CD8-positive, alpha-beta memory T cell (primary cell): ENCODE measurements around the gene STIP1. TPM values are rescaled to one million over a fixed set of nuclear protein-coding genes. Genes with fewer than 3 reads are reported as not detected.

Experiments used
- CTCF ChIA-PET: fragments of 350-600 bp; sonication (Branson Sonifier 250); formaldehyde crosslinking; loops from one replicate; lab custom pipeline; 2021; ENCODE audit warnings: antibody characterized with exemption; lab: Charles Lee
- POLR2A ChIA-PET: fragments of 350-600 bp; sonication (Branson Sonifier 250); formaldehyde crosslinking; loops from one replicate; lab custom pipeline; 2021; ENCODE audit warnings: antibody characterized with exemption; lab: Charles Lee
- DNase-seq, 5 donors: peaks; one replicate each; pipeline versions ENCODE4 v3.0.0 to v3.0.0-alpha.2; 2020 to 2022; ENCODE audit warnings: mixed read lengths in 1 of 5
- H3K27ac ChIP-seq: one replicate; pipeline ENCODE4 v1.7.0; 2013; ENCODE audit warnings: low read depth, mild to moderate bottlenecking, low read length, moderate library complexity
- H3K27me3 ChIP-seq: 2 replicates; pipeline ENCODE4 v1.7.0; 2013; ENCODE audit warnings: low read length, mild to moderate bottlenecking; ENCODE audit not compliant: insufficient read depth, poor library complexity, severe bottlenecking
- H3K36me3 ChIP-seq: 2 replicates; pipeline ENCODE4 v1.7.0; 2013; ENCODE audit warnings: mild to moderate bottlenecking, low read length, moderate library complexity; ENCODE audit not compliant: insufficient read depth
- H3K4me1 ChIP-seq: 2 replicates; pipeline ENCODE4 v1.7.0; 2013; ENCODE audit warnings: mild to moderate bottlenecking, low read length, moderate library complexity; ENCODE audit not compliant: insufficient read depth
- H3K4me3 ChIP-seq: 2 replicates; pipeline ENCODE4 v1.7.0; 2013; ENCODE audit warnings: mild to moderate bottlenecking, low read length
- H3K9me3 ChIP-seq: 2 replicates; pipeline ENCODE4 v1.7.0; 2013; ENCODE audit warnings: mild to moderate bottlenecking, low read length
- H3K27ac Mint-ChIP-seq, 8 donors: one replicate each; pipeline ENCODE4 v1.8.0; 2020 to 2021; ENCODE audit warnings: mixed read lengths in 8 of 8, mild to moderate bottlenecking in 6 of 8, inconsistent platforms in 3 of 8, moderate library complexity in 3 of 8
- H3K27me3 Mint-ChIP-seq, 2 donors: one replicate each; pipeline ENCODE4 v1.8.0; 2020 to 2021; ENCODE audit warnings: mixed read lengths in 2 of 2, mild to moderate bottlenecking in 1 of 2, moderate library complexity in 1 of 2
- H3K36me3 Mint-ChIP-seq, 3 donors: one replicate each; pipeline ENCODE4 v1.8.0; 2020 to 2021; ENCODE audit warnings: mixed read lengths in 3 of 3, inconsistent platforms in 1 of 3, mild to moderate bottlenecking in 1 of 3
- H3K4me1 Mint-ChIP-seq, 3 donors: one replicate each; pipeline ENCODE4 v1.8.0; 2020 to 2021; ENCODE audit warnings: mixed read lengths in 3 of 3, inconsistent platforms in 1 of 3, mild to moderate bottlenecking in 1 of 3
- H3K4me3 Mint-ChIP-seq, 7 donors: one replicate each; pipeline ENCODE4 v1.8.0; 2020 to 2021; ENCODE audit warnings: mixed read lengths in 7 of 7, mild to moderate bottlenecking in 6 of 7, moderate library complexity in 4 of 7, inconsistent platforms in 2 of 7
- H3K9me3 Mint-ChIP-seq, 5 donors: one replicate each; pipeline ENCODE4 v1.8.0; 2020 to 2022; ENCODE audit warnings: mixed read lengths in 5 of 5, mild to moderate bottlenecking in 3 of 5, moderate library complexity in 2 of 5, inconsistent platforms in 1 of 5
- polyA plus RNA-seq: library from polyadenylated mRNA; unstranded; fragments of 300-500 nt; fragmentation: Illumina TruSeq; gene quantifications from one replicate; pipeline ENCODE4 v1.2.3, GENCODE V29; 2021
- total RNA-seq, 2 experiments: library from RNA; stranded (reverse); gene quantifications; one replicate each; pipeline ENCODE4 v1.2.3, GENCODE V29; 2021

The STIP1 gene
- total and polyA plus RNA-seq, 3 experiments from 2014 or later = 108 to 461 (median 457) TPM

- ChIA-PET POLR2A (interaction anchor here (0.5 to 6.2 kb wide), 13 partner anchors 9 to 76 kb away, joined by 3 to 69 read pairs (median 7); partner anchors contain the start of genes FERMT3, FKBP2, GPR137 and PPP1R14B), CTCF (interaction anchor here (0.8 to 12.0 kb wide), 13 partner anchors 9 to 78 kb away, joined by 3 to 143 read pairs (median 5); partner anchors contain the start of genes BAD, CATSPERZ, FERMT3 and STIP1)
- H3K27ac ChIP-seq = peak overlapping the region; percentile 88
- H3K9me3 Mint-ChIP-seq = no peaks in the 10 kb centered on the region
- peaks cover 42% of the 10 kb centered on the region for H3K4me1 ChIP-seq
- H3K4me3 ChIP-seq = peak overlapping the region; percentile 90
- H3K27me3 ChIP-seq = no peaks in the 10 kb centered on the region
- H3K36me3 Mint-ChIP-seq = peaks cover 0 to 18% (median 0%) of the 10 kb centered on the region in 3 donors
- H3K27me3 Mint-ChIP-seq = no peaks in the 10 kb centered on the region
- peak overlapping the region; percentile 90 to 94 (median 92) for H3K4me3 Mint-ChIP-seq
- peaks cover 32 to 56% (median 36%) of the 10 kb centered on the region in 3 donors for H3K4me1 Mint-ChIP-seq
- H3K27ac Mint-ChIP-seq = peak overlapping the region; percentile 79 to 96 (median 89)
- H3K9me3 ChIP-seq = no peaks in the 10 kb centered on the region
- H3K36me3 ChIP-seq = peaks cover 5% of the 10 kb centered on the region
- peak; percentile 56 to 78 (median 62) for DNase-seq
Observed at GRCh38 chr11:64226507-64227051, 40.6 kb downstream of the STIP1 start.

- ChIA-PET POLR2A (interaction anchor here (1.9 to 6.2 kb wide), 4 partner anchors 13 to 76 kb away, joined by 8 to 69 read pairs (median 10); partner anchors contain the start of genes FERMT3, FKBP2 and PPP1R14B), CTCF (interaction anchor here (1.2 to 12.0 kb wide), 8 partner anchors 9 to 77 kb away, joined by 4 to 143 read pairs (median 6); partner anchors contain the start of genes BAD, CATSPERZ and FERMT3)
- DNase-seq = no peak
- peak overlapping the region; percentile 90 to 94 (median 92) for H3K4me3 Mint-ChIP-seq
- H3K9me3 ChIP-seq = no peaks in the 10 kb centered on the region
- H3K9me3 Mint-ChIP-seq = no peaks in the 10 kb centered on the region
- peak overlapping the region; percentile 79 to 96 (median 90) for H3K27ac Mint-ChIP-seq
- peak overlapping the region; percentile 90 for H3K4me3 ChIP-seq
- H3K27ac ChIP-seq = peak overlapping the region; percentile 88
- H3K4me1 ChIP-seq = peaks cover 48% of the 10 kb centered on the region
- peaks cover 5% of the 10 kb centered on the region for H3K36me3 ChIP-seq
- peaks cover 0 to 16% (median 0%) of the 10 kb centered on the region in 3 donors for H3K36me3 Mint-ChIP-seq
- no peaks in the 10 kb centered on the region for H3K27me3 ChIP-seq
- no peaks in the 10 kb centered on the region for H3K27me3 Mint-ChIP-seq
- peaks cover 35 to 65% (median 43%) of the 10 kb centered on the region in 3 donors for H3K4me1 Mint-ChIP-seq
Observed at GRCh38 chr11:64227405-64227956, 41.5 kb downstream of the STIP1 start.

- H3K4me1 Mint-ChIP-seq = peaks cover 41 to 72% (median 53%) of the 10 kb centered on the region in 3 donors
- ChIA-PET POLR2A (interaction anchor here (0.5 to 1.6 kb wide), 6 partner anchors 12 to 43 kb away, joined by 3 to 9 read pairs (median 4); partner anchors contain the start of genes FKBP2, PPP1R14B and STIP1), CTCF (interaction anchor here (0.9 to 1.6 kb wide), 5 partner anchors 21 to 72 kb away, joined by 3 to 7 read pairs (median 5); partner anchors contain the start of gene FERMT3)
- no peaks in the 10 kb centered on the region for H3K9me3 Mint-ChIP-seq
- DNase-seq = peak in 1 of 5 donors; percentile 46
- peaks cover 0 to 2% of the 10 kb centered on the region in 2 donors for H3K27me3 Mint-ChIP-seq
- peak overlapping the region; percentile 85 to 97 (median 88) for H3K4me3 Mint-ChIP-seq
- Histone ChIP-seq H3K4me1 (peaks cover 59% of the 10 kb centered on the region), H3K36me3 (peaks cover 2% of the 10 kb centered on the region), H3K27ac (peak overlapping the region; percentile 83), H3K9me3 (no peaks in the 10 kb centered on the region), H3K4me3 (peak overlapping the region; percentile 70), H3K27me3 (no peaks in the 10 kb centered on the region)
- H3K36me3 Mint-ChIP-seq = peaks cover 0 to 10% (median 0%) of the 10 kb centered on the region in 3 donors
- peak overlapping the region in 7 of 8 donors; percentile 86 to 96 (median 93) for H3K27ac Mint-ChIP-seq
Observed at GRCh38 chr11:64229090-64229743, 43.2 kb downstream of the STIP1 start.

GRCh38 chr11:64229744-64230170 lies 43.8 kb downstream of the STIP1 start:
- H3K4me1 ChIP-seq = peaks cover 59% of the 10 kb centered on the region
- H3K27me3 Mint-ChIP-seq = peaks cover 0 to 2% of the 10 kb centered on the region in 2 donors
- H3K4me1 Mint-ChIP-seq = peaks cover 40 to 69% (median 53%) of the 10 kb centered on the region in 3 donors

GRCh38 chr11:64230171-64230984 lies 44.4 kb downstream of the STIP1 start, which contains the start of gene DNAJC4:
Gene DNAJC4, plus strand, starts transcription at chr11:64230548. Its CDS starts 307 bp downstream, at chr11:64230855.
- Histone ChIP-seq H3K4me3 (peak within 1 kb of the TSS; percentile 70), H3K4me1 (peaks cover 58% of the 10 kb centered on the region), H3K27ac (peak within 1 kb of the TSS; percentile 83), H3K9me3 (no peaks in the 10 kb centered on the region), H3K36me3 (no peaks in the 10 kb centered on the region), H3K27me3 (no peaks in the 10 kb centered on the region)
- peak within 1 kb of the TSS; percentile 85 to 97 (median 88) for H3K4me3 Mint-ChIP-seq
- peaks cover 0 to 2% of the 10 kb centered on the region in 2 donors for H3K27me3 Mint-ChIP-seq
- DNase-seq = peak; percentile 85 to 92 (median 87)
- ChIA-PET POLR2A (interaction anchor here (0.6 to 2.1 kb wide), 7 partner anchors 11 to 44 kb away, joined by 3 to 9 read pairs (median 4); partner anchors contain the start of genes FERMT3, FKBP2, PPP1R14B and STIP1), CTCF (interaction anchor here (0.9 to 1.6 kb wide), 4 partner anchors 20 to 71 kb away, joined by 3 to 7 read pairs (median 6); partner anchors contain the start of gene FERMT3)
- H3K36me3 Mint-ChIP-seq = peaks cover 0 to 14% (median 0%) of the 10 kb centered on the region in 3 donors
- no peaks in the 10 kb centered on the region for H3K9me3 Mint-ChIP-seq
- H3K4me1 Mint-ChIP-seq = peaks cover 39 to 67% (median 58%) of the 10 kb centered on the region in 3 donors
- peak within 1 kb of the TSS; percentile 89 to 96 (median 93) for H3K27ac Mint-ChIP-seq

More at GRCh38 chr11:64229744-64230170, 43.8 kb downstream of the STIP1 start:
- CTCF ChIA-PET = interaction anchor here (0.9 to 1.6 kb wide), 4 partner anchors 20 to 72 kb away, joined by 3 to 7 read pairs (median 6); partner anchors contain the start of gene FERMT3
- POLR2A ChIA-PET = interaction anchor here (0.5 to 2.1 kb wide), 6 partner anchors 16 to 44 kb away, joined by 3 to 9 read pairs (median 4); partner anchors contain the start of genes FERMT3, PPP1R14B and STIP1
- H3K36me3 ChIP-seq = no peaks in the 10 kb centered on the region
- DNase-seq = no peak
- H3K27ac ChIP-seq = peak overlapping the region; percentile 83
- no peaks in the 10 kb centered on the region for H3K27me3 ChIP-seq
- peak overlapping the region; percentile 70 for H3K4me3 ChIP-seq
- H3K9me3 ChIP-seq = no peaks in the 10 kb centered on the region
- Mint-ChIP-seq H3K36me3 (peaks cover 0 to 10% (median 0%) of the 10 kb centered on the region in 3 donors), H3K27ac (peak overlapping the region; percentile 88 to 96 (median 93)), H3K4me3 (peak overlapping the region; percentile 85 to 97 (median 88)), H3K9me3 (no peaks in the 10 kb centered on the region)

GRCh38 chr11:64230985-64231365 lies 45.0 kb downstream of the STIP1 start:
- H3K9me3 ChIP-seq = no peaks in the 10 kb centered on the region
- peaks cover 58% of the 10 kb centered on the region for H3K4me1 ChIP-seq
- peaks cover 0 to 2% of the 10 kb centered on the region in 2 donors for H3K27me3 Mint-ChIP-seq
- H3K4me1 Mint-ChIP-seq = peaks cover 39 to 67% (median 60%) of the 10 kb centered on the region in 3 donors
- no peaks in the 10 kb centered on the region for H3K27me3 ChIP-seq
- H3K36me3 Mint-ChIP-seq = peaks cover 0 to 13% (median 0%) of the 10 kb centered on the region in 3 donors
- peak overlapping the region; percentile 83 for H3K27ac ChIP-seq
- no peaks in the 10 kb centered on the region for H3K9me3 Mint-ChIP-seq
- peak overlapping the region; percentile 85 to 97 (median 88) for H3K4me3 Mint-ChIP-seq
- peak overlapping the region; percentile 89 to 96 (median 93) for H3K27ac Mint-ChIP-seq
- no peak for DNase-seq
- ChIA-PET CTCF (interaction anchor here (0.9 to 1.6 kb wide), 3 partner anchors 23 to 74 kb away, joined by 3 to 7 read pairs (median 4); no protein-coding TSS in a partner anchor), POLR2A (interaction anchor here (0.8 to 2.1 kb wide), 4 partner anchors 10 to 26 kb away, joined by 3 to 5 read pairs (median 4); partner anchors contain the start of genes FERMT3 and FKBP2)
- peak overlapping the region; percentile 70 for H3K4me3 ChIP-seq
- H3K36me3 ChIP-seq = no peaks in the 10 kb centered on the region
